A549 (cell line): Measurements from ENCODE around the gene CDH4. TPM values are rescaled to one million over a fixed set of nuclear protein-coding genes. Genes with fewer than 3 reads are reported as not detected.
"Not testable (repeated sequence)": the region's sequence is repeated elsewhere in the genome, so short reads cannot be mapped to it uniquely, and the experiment has no call there.

ENCODE experiments used
- ATAC-seq, 2 experiments: fragments of 200-7000 bp in 1 of 2; fragments of >200 bp in 1 of 2; cut with Nextera tagmentation in 1 of 2; cut with Tn5 transposase in 1 of 2; 3 replicates each; pipeline versions ENCODE4 v1.8.0 to v1.9.1; 2018 to 2020; ENCODE audit warnings: mild to moderate bottlenecking in 1 of 2, moderate library complexity in 1 of 2
- CTCF ChIA-PET: fragments of 300-600 bp; sonication (Branson Sonifier 250); formaldehyde crosslinking; extraction: SDS; loops from one replicate; lab custom pipeline; 2021; ENCODE audit warnings: antibody characterized with exemption, inconsistent platforms; lab: Yijun Ruan, JAX
- POLR2A ChIA-PET: fragments of 350-600 bp; formaldehyde crosslinking; extraction: SDS; loops from one replicate; lab custom pipeline; 2021; ENCODE audit warnings: antibody characterized with exemption, inconsistent platforms; lab: Yijun Ruan, JAX
- DNase-seq, 2 experiments: peaks; one replicate each; pipeline versions ENCODE4 v3.0.0 to v3.0.0-alpha.2; 2011 to 2016; ENCODE audit warnings: low read depth in 1 of 2, low spot score in 1 of 2
- FAIRE-seq: peaks from 2 replicates; lab custom pipeline; 2011; peaks lifted over from hg19 to GRCh38; lab: Jason Lieb, UNC
- H3K27ac ChIP-seq, 2 experiments: fragments of >200 bp; sonication (Bioruptor Twin); formaldehyde crosslinking; 3 replicates each; pipeline ENCODE4 v1.5.1; 2016 to 2017
- H3K4me1 ChIP-seq: fragments of >200 bp; sonication (Bioruptor Twin); formaldehyde crosslinking; 3 replicates; pipeline ENCODE4 v1.6.1; 2016
- H3K4me2 ChIP-seq: fragments of >200 bp; sonication (Bioruptor Twin); formaldehyde crosslinking; 3 replicates; pipeline ENCODE4 v1.6.1; 2016
- H3K4me3 ChIP-seq: fragments of >200 bp; sonication (Bioruptor Twin); formaldehyde crosslinking; 3 replicates; pipeline ENCODE4 v1.5.1; 2016
- H3K9me3 ChIP-seq: fragments of >200 bp; sonication (Bioruptor Twin); formaldehyde crosslinking; 3 replicates; pipeline ENCODE4 v1.6.1; 2016
- BCL3 ChIP-seq: fragments of >200 bp; sonication (Bioruptor Twin); formaldehyde crosslinking; IDR thresholded peaks from 3 replicates; pipeline ENCODE4 v1.6.1; 2016
- BHLHE40 ChIP-seq: IDR thresholded peaks from 2 replicates; pipeline ENCODE4 v1.6.1; 2012; ENCODE audit warnings: low read depth, low read length, inconsistent platforms
- CHD4 ChIP-seq: fragments of 200-600 bp; sonication (generic); IDR thresholded peaks from 2 replicates; pipeline ENCODE4 v1.6.1; 2016; ENCODE audit warnings: antibody characterized with exemption, mild to moderate bottlenecking, borderline replicate concordance
- ELK1 ChIP-seq: fragments of 150-350 bp; IDR thresholded peaks from 2 replicates; pipeline ENCODE4 v1.6.1; 2014; ENCODE audit warnings: low read depth, mild to moderate bottlenecking, low read length
- EP300 ChIP-seq, 2 experiments: fragments of >200 bp; sonication (Bioruptor Twin); formaldehyde crosslinking; IDR thresholded peaks; 2 replicates in 1 of 2; 3 replicates in 1 of 2; pipeline ENCODE4 v1.6.1; 2016 to 2017
- ESRRA ChIP-seq: fragments of 150-350 bp; IDR thresholded peaks from 2 replicates; pipeline ENCODE4 v1.6.1; 2014; ENCODE audit warnings: mild to moderate bottlenecking, low read length, borderline replicate concordance
- FOSB ChIP-seq: fragments of 250-450 bp; sonication (Bioruptor Pico); IDR thresholded peaks from 2 replicates; pipeline ENCODE4 v1.5.0; 2020; ENCODE audit warnings: mild to moderate bottlenecking, moderate library complexity
- HES2 ChIP-seq: fragments of >200 bp; sonication (Bioruptor Twin); formaldehyde crosslinking; IDR thresholded peaks from 2 replicates; pipeline ENCODE4 v1.6.1; 2016
- HOXB13 ChIP-seq: fragments of 250-450 bp; sonication (Bioruptor Pico); IDR thresholded peaks from 2 replicates; pipeline ENCODE4 v1.5.0; 2020; ENCODE audit warnings: low read depth, mild to moderate bottlenecking, moderate library complexity
- HOXB5 ChIP-seq: fragments of 250-450 bp; sonication (Bioruptor Pico); IDR thresholded peaks from 2 replicates; pipeline ENCODE4 v1.5.0; 2020; ENCODE audit warnings: mild to moderate bottlenecking, moderate library complexity
- PHF8 ChIP-seq: fragments of 200-600 bp; sonication (generic); IDR thresholded peaks from 2 replicates; pipeline ENCODE4 v1.6.1; 2016; ENCODE audit warnings: low read depth, mild to moderate bottlenecking, antibody characterized with exemption, moderate library complexity, borderline replicate concordance
- POLR2A ChIP-seq: IDR thresholded peaks from 2 replicates; pipeline ENCODE4 v1.6.1; 2012; ENCODE audit warnings: mild to moderate bottlenecking, low read length
- RARB ChIP-seq: fragments of 250-450 bp; sonication (Bioruptor Pico); IDR thresholded peaks from 2 replicates; pipeline ENCODE4 v1.8.0; 2021; ENCODE audit warnings: mild to moderate bottlenecking, moderate library complexity
- RNF2 ChIP-seq: fragments of 200-600 bp; sonication (generic); IDR thresholded peaks from 2 replicates; pipeline ENCODE4 v1.6.1; 2016; ENCODE audit warnings: low read depth, mild to moderate bottlenecking, antibody characterized with exemption, moderate library complexity, borderline replicate concordance
- TP53 ChIP-seq: fragments of 250-450 bp; sonication (Bioruptor Pico); IDR thresholded peaks from 2 replicates; pipeline ENCODE4 v1.5.0; 2021; ENCODE audit warnings: mild to moderate bottlenecking, moderate library complexity
- WGBS: methylation state at CpG from one replicate; pipeline ENCODE4 v1.1.6; 2017; ENCODE audit errors: missing lambda C conversion rate; 5-methylcytosine and 5-hydroxymethylcytosine counted together
- polyA plus RNA-seq, 4 experiments: library from polyadenylated mRNA; depleted of rRNA in 3 of 4; stranded (reverse); fragments of >200 nt; fragmentation: RNase III in 1 of 4; extraction: RNeasy Plus Mini Kit Qiagen cat#74134 plus additional on column Dnase treatment in 1 of 4; gene quantifications; 2 replicates in 3 of 4; 3 replicates in 1 of 4; pipeline ENCODE4 v1.2.3, GENCODE V29; 2011 to 2017

Gene CDH4
- polyA plus RNA-seq, 2 of the 4 experiments (the other 2 are of a cell fraction) = 3.4 to 10.3 TPM

- no peak for DNase-seq
- H3K4me3 ChIP-seq = no peak overlapping the region
- ChIA-PET POLR2A (no interaction called here), CTCF (no interaction called here)
- H3K4me1 ChIP-seq = no peaks in the 10 kb centered on the region
- H3K27ac ChIP-seq = no peak overlapping the region
- WGBS = 77% methylated on average over 24 of the region's 24 CpGs
- no peaks in the 10 kb centered on the region for H3K9me3 ChIP-seq
- no peak overlapping the region for H3K4me2 ChIP-seq
- ATAC-seq = no peak
- no peak for TF ChIP-seq PHF8
- TF ChIP-seq ESRRA = no peak
- TF ChIP-seq ELK1 = no peak
- no peak for TF ChIP-seq BHLHE40
- TF ChIP-seq POLR2A = no peak
- TF ChIP-seq CHD4 = no peak
- TF ChIP-seq HOXB13 (CRISPR knock-in tag) = no peak
- FAIRE-seq = no peak
Measured at GRCh38 chr20:61853073-61854005, 601.3 kb downstream of the CDH4 start.

GRCh38 chr20:61854538-61854937, 602.5 kb downstream of the CDH4 start:
- DNase-seq, FAIRE-seq, H3K4me3 ChIP-seq, POLR2A ChIA-PET, H3K4me1 ChIP-seq, H3K27ac ChIP-seq, H3K9me3 ChIP-seq, H3K4me2 ChIP-seq, ATAC-seq: not testable (repeated sequence)
- CTCF ChIA-PET = interaction anchor here (1.0 kb wide), 1 partner anchor 40 kb away, joined by 3 read pairs; no protein-coding TSS in a partner anchor
- WGBS = 93% methylated on average over 2 of the region's 4 CpGs

- Histone ChIP-seq H3K4me1 (no peaks in the 10 kb centered on the region), H3K4me3 (no peak overlapping the region), H3K4me2 (no peak overlapping the region), H3K27ac (no peak overlapping the region), H3K9me3 (no peaks in the 10 kb centered on the region)
- 82% methylated on average over 8 of the region's 8 CpGs for WGBS
- TF ChIP-seq FOSB (CRISPR knock-in tag) = no peak
- no peak for TF ChIP-seq RARB (CRISPR knock-in tag)
- no peak for TF ChIP-seq HES2
- TF ChIP-seq HOXB5 (CRISPR knock-in tag) = no peak
- no peak for TF ChIP-seq RNF2
- no peak for TF ChIP-seq BCL3
- TF ChIP-seq EP300 (IDR thresholded peaks at IDR 0.05) = no peak
- no peak for TF ChIP-seq TP53 (CRISPR knock-in tag)
- POLR2A ChIA-PET = no interaction called here
- ATAC-seq (no peak), FAIRE-seq (no peak), DNase-seq (no peak)
- CTCF ChIA-PET = interaction anchor here (1.0 kb wide), 1 partner anchor 41 kb away, joined by 3 read pairs; no protein-coding TSS in a partner anchor
Measured at GRCh38 chr20:61855286-61855685, 603.2 kb downstream of the CDH4 start.
